MCF 10A (cell line): ENCODE data around the gene AP1M1. TPM values are rescaled to one million over a fixed set of nuclear protein-coding genes. Genes with fewer than 3 reads are reported as not detected.
A peak's percentile ranks its signal among the peaks of the same experiment; 100 is the strongest.

Source experiments
- BruUV-seq: library from RNA; stranded (reverse); fragments of 400-500 nt; replicated peaks from 2 replicates; lab custom pipeline; 2021; lab: Mats Ljungman, UMichigan
- CTCF ChIA-PET: fragments of 300-600 bp; sonication (Branson Sonifier 250); formaldehyde crosslinking; extraction: SDS; loops from one replicate; lab custom pipeline; 2021; ENCODE audit warnings: antibody characterized with exemption, inconsistent platforms; lab: Yijun Ruan, JAX
- POLR2A ChIA-PET: fragments of 300-600, 350-650 bp; sonication (Branson Sonifier 250); formaldehyde crosslinking; extraction: SDS; loops from one replicate; lab custom pipeline; 2020; ENCODE audit warnings: antibody characterized with exemption, inconsistent platforms; lab: Yijun Ruan, JAX
- DNase-seq: peaks from one replicate; pipeline ENCODE4 v3.0.0-alpha.2; 2018; ENCODE audit not compliant: unreplicated experiment
- H3K27ac Mint-ChIP-seq: one replicate; pipeline ENCODE4 v1.8.0; 2022; ENCODE audit warnings: mild to moderate bottlenecking, low read depth, mixed read lengths; ENCODE audit not compliant: unreplicated experiment
- H3K27me3 Mint-ChIP-seq: one replicate; pipeline ENCODE4 v1.8.0; 2022; ENCODE audit warnings: mixed read lengths; ENCODE audit not compliant: insufficient read depth, unreplicated experiment
- H3K36me3 Mint-ChIP-seq: one replicate; pipeline ENCODE4 v1.8.0; 2022; ENCODE audit warnings: mild to moderate bottlenecking, moderate library complexity, mixed read lengths; ENCODE audit not compliant: insufficient read depth, unreplicated experiment
- H3K4me1 Mint-ChIP-seq: one replicate; pipeline ENCODE4 v1.8.0; 2022; ENCODE audit warnings: mixed read lengths; ENCODE audit not compliant: insufficient read depth, unreplicated experiment
- H3K4me3 Mint-ChIP-seq: one replicate; pipeline ENCODE4 v1.8.0; 2022; ENCODE audit warnings: mild to moderate bottlenecking, moderate library complexity, mixed read lengths; ENCODE audit not compliant: unreplicated experiment
- H3K9me3 Mint-ChIP-seq: one replicate; pipeline ENCODE4 v1.8.0; 2022; ENCODE audit warnings: mixed read lengths; ENCODE audit not compliant: unreplicated experiment
- intact Hi-C: fragments of 100-400 bp; cut with micrococcal nuclease; formaldehyde crosslinking; loops from 2 replicates; pipeline ENCODE4 v1.14.1; 2022
- total RNA-seq: library from RNA; stranded (reverse); gene quantifications from 2 replicates; pipeline ENCODE4 v1.2.3, GENCODE V29; 2022
- TF ChIP-seq, protein P1 (sequence below): fragments of 200-600 bp; IDR thresholded peaks from one replicate; pipeline ENCODE4 v1.8.0; 2022; ENCODE audit warnings: antibody characterized with exemption, mild to moderate bottlenecking; ENCODE audit not compliant: unreplicated experiment

AP1M1 gene
- total RNA-seq, 1 experiment from 2014 or later = 53.8 TPM

DNA sequence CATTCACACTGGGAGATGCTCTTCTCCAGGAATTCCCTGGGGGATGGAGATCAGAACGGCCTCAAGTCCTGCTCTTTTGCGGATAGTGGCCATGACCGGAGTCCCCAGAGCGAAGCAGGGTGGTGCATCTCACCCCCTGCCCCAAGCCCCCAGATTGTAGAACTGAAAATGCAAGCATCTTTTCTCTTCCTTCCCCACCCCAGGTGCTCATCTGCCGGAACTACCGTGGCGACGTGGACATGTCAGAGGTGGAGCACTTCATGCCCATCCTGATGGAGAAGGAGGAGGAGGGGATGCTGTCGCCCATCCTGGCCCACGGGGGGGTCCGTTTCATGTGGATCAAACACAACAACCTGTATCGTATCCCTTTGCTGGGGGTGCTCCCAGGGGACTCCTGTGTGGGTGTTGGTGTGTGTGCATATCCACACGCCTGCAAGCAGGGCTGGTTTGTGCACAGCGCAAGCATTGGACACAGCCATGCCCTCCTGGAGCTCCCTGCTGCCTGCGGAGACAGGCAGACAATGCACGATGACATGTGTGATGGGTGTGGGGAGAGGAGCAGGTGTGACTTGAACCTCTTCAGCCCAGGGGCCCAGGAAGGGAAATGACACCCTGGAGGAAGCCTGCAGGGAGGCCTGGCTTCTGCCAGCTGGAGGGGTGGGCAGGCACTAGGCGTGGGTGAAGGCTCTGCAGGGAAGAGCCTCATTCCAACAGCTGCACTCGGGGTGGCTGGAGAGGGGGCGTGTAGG is 5.7 kb downstream of the AP1M1 start:
- Mint-ChIP-seq H3K27ac (no peak overlapping the region), H3K27me3 (no peaks in the 10 kb centered on the region), H3K36me3 (peaks cover 55% of the 10 kb centered on the region), H3K9me3 (no peaks in the 10 kb centered on the region), H3K4me1 (peaks cover 22% of the 10 kb centered on the region), H3K4me3 (no peak overlapping the region)
- no TSS peak for BruUV-seq
- TF ChIP-seq, protein P1, sequence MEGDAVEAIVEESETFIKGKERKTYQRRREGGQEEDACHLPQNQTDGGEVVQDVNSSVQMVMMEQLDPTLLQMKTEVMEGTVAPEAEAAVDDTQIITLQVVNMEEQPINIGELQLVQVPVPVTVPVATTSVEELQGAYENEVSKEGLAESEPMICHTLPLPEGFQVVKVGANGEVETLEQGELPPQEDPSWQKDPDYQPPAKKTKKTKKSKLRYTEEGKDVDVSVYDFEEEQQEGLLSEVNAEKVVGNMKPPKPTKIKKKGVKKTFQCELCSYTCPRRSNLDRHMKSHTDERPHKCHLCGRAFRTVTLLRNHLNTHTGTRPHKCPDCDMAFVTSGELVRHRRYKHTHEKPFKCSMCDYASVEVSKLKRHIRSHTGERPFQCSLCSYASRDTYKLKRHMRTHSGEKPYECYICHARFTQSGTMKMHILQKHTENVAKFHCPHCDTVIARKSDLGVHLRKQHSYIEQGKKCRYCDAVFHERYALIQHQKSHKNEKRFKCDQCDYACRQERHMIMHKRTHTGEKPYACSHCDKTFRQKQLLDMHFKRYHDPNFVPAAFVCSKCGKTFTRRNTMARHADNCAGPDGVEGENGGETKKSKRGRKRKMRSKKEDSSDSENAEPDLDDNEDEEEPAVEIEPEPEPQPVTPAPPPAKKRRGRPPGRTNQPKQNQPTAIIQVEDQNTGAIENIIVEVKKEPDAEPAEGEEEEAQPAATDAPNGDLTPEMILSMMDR = no peak
- intact Hi-C loops = no loop called here
- no peak for DNase-seq
- ChIA-PET POLR2A (no interaction called here), CTCF (interaction anchor here (0.5 to 0.6 kb wide), 2 partner anchors 44 to 92 kb away, joined by 3 read pairs; no protein-coding TSS in a partner anchor)

GRCh38 chr19:16204005-16204294 is 6.2 kb downstream of the AP1M1 start:
- H3K4me3 Mint-ChIP-seq = no peak overlapping the region
- peaks cover 19% of the 10 kb centered on the region for H3K4me1 Mint-ChIP-seq
- no TSS peak for BruUV-seq
- H3K9me3 Mint-ChIP-seq = no peaks in the 10 kb centered on the region
- intact Hi-C loops = no loop called here
- no peaks in the 10 kb centered on the region for H3K27me3 Mint-ChIP-seq
- ChIA-PET POLR2A (no interaction called here), CTCF (interaction anchor here (0.5 kb wide), 1 partner anchor 43 kb away, joined by 3 read pairs; no protein-coding TSS in a partner anchor)
- DNase-seq = no peak
- TF ChIP-seq, protein P1 = no peak
- peaks cover 60% of the 10 kb centered on the region for H3K36me3 Mint-ChIP-seq
- H3K27ac Mint-ChIP-seq = no peak overlapping the region

DNA sequence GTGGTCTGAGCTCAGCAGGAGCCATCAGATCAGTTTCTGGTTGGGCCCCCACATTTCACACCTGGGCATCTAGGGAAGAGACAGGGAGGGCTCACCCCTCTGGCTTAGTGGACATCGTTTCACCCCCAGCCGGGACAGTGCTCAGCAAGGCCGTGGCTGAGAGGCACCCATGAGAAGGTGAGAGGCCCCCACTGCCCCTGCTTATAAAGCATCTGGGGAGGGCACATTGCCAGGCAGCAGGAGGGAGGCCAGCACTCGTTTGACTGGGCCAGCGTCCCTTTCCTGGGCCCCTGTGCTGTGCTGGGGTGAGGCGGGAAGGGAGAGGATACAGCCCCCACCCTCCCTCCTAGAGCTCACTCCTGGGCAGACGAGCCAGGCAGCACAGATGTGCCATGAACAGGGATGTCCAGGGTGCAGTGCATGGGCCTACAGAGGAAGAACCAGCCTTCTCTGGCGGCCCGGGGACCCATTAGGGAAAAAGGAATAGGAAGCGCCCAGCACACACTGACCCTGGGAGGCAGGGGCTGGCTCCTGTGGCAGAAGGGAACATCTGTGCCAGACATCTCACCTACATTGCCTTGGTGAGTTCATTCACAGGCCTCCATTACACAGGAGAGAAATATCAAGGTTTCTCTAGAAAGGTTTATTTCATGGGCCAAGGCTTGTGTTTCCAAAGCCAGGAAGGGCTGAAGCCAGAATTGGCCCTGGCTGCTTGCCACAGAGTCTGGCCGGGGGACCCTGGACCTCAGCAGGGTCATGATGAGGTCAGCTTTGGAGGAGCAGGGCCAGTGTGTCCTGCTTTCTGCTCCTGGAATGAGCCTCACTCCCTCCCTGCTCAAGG is 7.7 kb downstream of the AP1M1 start:
- Mint-ChIP-seq H3K4me3 (no peak overlapping the region), H3K27me3 (no peaks in the 10 kb centered on the region), H3K4me1 (peaks cover 6% of the 10 kb centered on the region), H3K36me3 (peaks cover 71% of the 10 kb centered on the region), H3K27ac (no peak overlapping the region), H3K9me3 (no peaks in the 10 kb centered on the region)
- ChIA-PET CTCF (no interaction called here), POLR2A (interaction anchor here (0.6 kb wide), 1 partner anchor 15 kb away, joined by 3 read pairs; no protein-coding TSS in a partner anchor)
- BruUV-seq = no TSS peak
- intact Hi-C loops = no loop called here
- DNase-seq = no peak
- TF ChIP-seq, protein P1 = no peak

- intact Hi-C loops = no loop called here
- POLR2A ChIA-PET = interaction anchor here (0.6 kb wide), 1 partner anchor 15 kb away, joined by 3 read pairs; no protein-coding TSS in a partner anchor
- DNase-seq = no peak
- Mint-ChIP-seq H3K4me3 (no peak overlapping the region), H3K27me3 (no peaks in the 10 kb centered on the region), H3K36me3 (peaks cover 71% of the 10 kb centered on the region), H3K9me3 (no peaks in the 10 kb centered on the region), H3K27ac (peak overlapping the region; percentile 82), H3K4me1 (no peaks in the 10 kb centered on the region)
- no TSS peak for BruUV-seq
- TF ChIP-seq, protein P1 = no peak
- CTCF ChIA-PET = interaction anchor here (0.6 kb wide), 1 partner anchor 51 kb away, joined by 3 read pairs; no protein-coding TSS in a partner anchor
Measured at GRCh38 chr19:16206046-16206605, 8.4 kb downstream of the AP1M1 start.
